Fibroblast of skin of left quadriceps (primary cell): ENCODE data around the gene ANKRD45.
"Not testable (repeated sequence)": the region's sequence is repeated elsewhere in the genome, so short reads cannot be mapped to it uniquely, and the experiment has no call there.

Experiments
- DNase-seq, 2 experiments: peaks; one replicate each; pipeline ENCODE4 v3.0.0-alpha.2; 2013; ENCODE audit warnings: low read depth in 2 of 2

Gene ANKRD45

GRCh38 chr1:173642450-173643139, 27.1 kb downstream of the ANKRD45 start:
- peak in 1 of 2 experiments; percentile 0 for DNase-seq

- DNase-seq: no peak
These were observed 30.5 kb downstream of the ANKRD45 start for GRCh38 chr1:173639102-173639501.

GRCh38 chr1:173638043-173639021, 31.3 kb downstream of the ANKRD45 start:
- no peak for DNase-seq

GRCh38 chr1:173637236-173638042, 32.2 kb downstream of the ANKRD45 start:
- not testable (repeated sequence) for DNase-seq

GRCh38 chr1:173635116-173635515, 34.5 kb downstream of the ANKRD45 start, which contains the start of gene TEX50:
Gene TEX50 (plus strand): TSS chr1:173635338. CDS start chr1:173635522, 184 bp downstream.
- DNase-seq: no peak

GRCh38 chr1:173628888-173629287, 40.8 kb downstream of the ANKRD45 start:
- no peak for DNase-seq

GRCh38 chr1:173627269-173627668, 42.4 kb downstream of the ANKRD45 start:
- DNase-seq: no peak

GRCh38 chr1:173616859-173617258, 52.8 kb downstream of the ANKRD45 start:
- no peak for DNase-seq

- not testable (repeated sequence) for DNase-seq
These were observed 56.6 kb downstream of the ANKRD45 start for GRCh38 chr1:173613086-173613485.

GRCh38 chr1:173608503-173609216, 61.0 kb downstream of the ANKRD45 start:
- no peak for DNase-seq

- no peak for DNase-seq
These were observed 66.5 kb downstream of the ANKRD45 start, which contains the start of gene SLC9C2 for GRCh38 chr1:173603056-173603591. Gene SLC9C2 (minus strand): TSS chr1:173603072. CDS start chr1:173601776, 1,296 bp downstream.

- DNase-seq: no peak
These were observed 68.1 kb downstream of the ANKRD45 start for GRCh38 chr1:173601588-173601987.

- DNase-seq: no peak
These were observed 73.4 kb downstream of the ANKRD45 start for GRCh38 chr1:173596097-173596825.

- not testable (repeated sequence) for DNase-seq
These were observed 78.5 kb downstream of the ANKRD45 start for GRCh38 chr1:173591138-173591537.

GRCh38 chr1:173590557-173590956, 79.1 kb downstream of the ANKRD45 start:
- no peak for DNase-seq

GRCh38 chr1:173581383-173582079, 88.1 kb downstream of the ANKRD45 start:
- no peak for DNase-seq

- no peak for DNase-seq
These were observed 89.0 kb downstream of the ANKRD45 start for GRCh38 chr1:173580658-173581057.

GRCh38 chr1:173580071-173580470, 89.6 kb downstream of the ANKRD45 start:
- no peak for DNase-seq

- no peak for DNase-seq
These were observed 96.1 kb downstream of the ANKRD45 start for GRCh38 chr1:173573596-173573995.
